ENCODE measurements around the gene BMERB1. TPM values are rescaled to one million over a fixed set of nuclear protein-coding genes. Genes with fewer than 3 reads are reported as not detected.

BMERB1 gene
- total RNA-seq, 2 donors from 2014 or later: 1.8 to 3.0 TPM

GRCh38 chr16:15575293-15576049 is 141.1 kb downstream of the BMERB1 start:
- DNase-seq: no peak
- H3K9me3 ChIP-seq (ENCODE audit: control insufficient read depth, low read length, poor library complexity, severe bottlenecking): no peaks in the 10 kb centered on the region
- ATAC-seq: no peak
- Mint-ChIP-seq H3K4me1 (peaks cover 2% of the 10 kb centered on the region), H3K27ac (no peak overlapping the region), H3K4me3 (no peak overlapping the region), H3K27me3 (no peaks in the 10 kb centered on the region), H3K36me3 (ENCODE audit: low read depth) (peaks cover 2% of the 10 kb centered on the region)

- Mint-ChIP-seq H3K36me3 (ENCODE audit: low read depth) (peaks cover 2% of the 10 kb centered on the region), H3K27me3 (no peaks in the 10 kb centered on the region), H3K4me1 (peaks cover 5% of the 10 kb centered on the region), H3K4me3 (no peak overlapping the region), H3K27ac (no peak overlapping the region)
- no peaks in the 10 kb centered on the region for H3K9me3 ChIP-seq (ENCODE audit: control insufficient read depth, low read length, poor library complexity, severe bottlenecking)
- ATAC-seq (no peak), DNase-seq (no peak)
These were observed 142.9 kb downstream of the BMERB1 start for GRCh38 chr16:15576960-15577958.

- peaks cover 8% of the 10 kb centered on the region for H3K4me1 Mint-ChIP-seq
- H3K36me3 Mint-ChIP-seq (ENCODE audit: low read depth): peaks cover 2% of the 10 kb centered on the region
- DNase-seq (no peak), ATAC-seq (no peak)
- H3K4me3 Mint-ChIP-seq: no peak overlapping the region
- no peak overlapping the region for H3K27ac Mint-ChIP-seq
- H3K27me3 Mint-ChIP-seq: no peaks in the 10 kb centered on the region
- no peaks in the 10 kb centered on the region for H3K9me3 ChIP-seq (ENCODE audit: control insufficient read depth, low read length, poor library complexity, severe bottlenecking)
These were observed 144.4 kb downstream of the BMERB1 start for GRCh38 chr16:15578824-15579223.

- H3K4me3 Mint-ChIP-seq: no peak overlapping the region
- peaks cover 6% of the 10 kb centered on the region for H3K4me1 Mint-ChIP-seq
- ATAC-seq: no peak
- H3K27me3 Mint-ChIP-seq: no peaks in the 10 kb centered on the region
- no peak for DNase-seq
- H3K9me3 ChIP-seq (ENCODE audit: control insufficient read depth, low read length, poor library complexity, severe bottlenecking): no peaks in the 10 kb centered on the region
- peak overlapping the region; percentile 32 for H3K27ac Mint-ChIP-seq
- H3K36me3 Mint-ChIP-seq (ENCODE audit: low read depth): peaks cover 4% of the 10 kb centered on the region
These were observed 146.9 kb downstream of the BMERB1 start for GRCh38 chr16:15581127-15581815.

- ATAC-seq (no peak), DNase-seq (no peak)
- peaks cover 8% of the 10 kb centered on the region for H3K36me3 Mint-ChIP-seq (ENCODE audit: low read depth)
- H3K4me1 Mint-ChIP-seq: peaks cover 6% of the 10 kb centered on the region
- H3K9me3 ChIP-seq (ENCODE audit: control insufficient read depth, low read length, poor library complexity, severe bottlenecking): no peaks in the 10 kb centered on the region
- no peak overlapping the region for H3K27ac Mint-ChIP-seq
- H3K4me3 Mint-ChIP-seq: no peak overlapping the region
- no peaks in the 10 kb centered on the region for H3K27me3 Mint-ChIP-seq
These were observed 149.1 kb downstream of the BMERB1 start for GRCh38 chr16:15583526-15583925.

GRCh38 chr16:15585956-15586355 is 151.6 kb downstream of the BMERB1 start:
- ATAC-seq (no peak), DNase-seq (no peak)
- H3K9me3 ChIP-seq (ENCODE audit: control insufficient read depth, low read length, poor library complexity, severe bottlenecking): no peaks in the 10 kb centered on the region
- Mint-ChIP-seq H3K27me3 (no peaks in the 10 kb centered on the region), H3K4me3 (no peak overlapping the region), H3K36me3 (ENCODE audit: low read depth) (peaks cover 8% of the 10 kb centered on the region), H3K4me1 (peaks cover 9% of the 10 kb centered on the region), H3K27ac (peak overlapping the region; percentile 68)

GRCh38 chr16:15586716-15587115 is 152.3 kb downstream of the BMERB1 start:
- DNase-seq: no peak
- peaks cover 8% of the 10 kb centered on the region for H3K36me3 Mint-ChIP-seq (ENCODE audit: low read depth)

GRCh38 chr16:15587152-15587825 is 152.9 kb downstream of the BMERB1 start:
- H3K4me3 Mint-ChIP-seq: no peak overlapping the region
- ATAC-seq (no peak), DNase-seq (no peak)
- no peaks in the 10 kb centered on the region for H3K27me3 Mint-ChIP-seq
- H3K36me3 Mint-ChIP-seq (ENCODE audit: low read depth): peaks cover 8% of the 10 kb centered on the region
- no peaks in the 10 kb centered on the region for H3K9me3 ChIP-seq (ENCODE audit: control insufficient read depth, low read length, poor library complexity, severe bottlenecking)
- H3K4me1 Mint-ChIP-seq: peaks cover 13% of the 10 kb centered on the region
- H3K27ac Mint-ChIP-seq: no peak overlapping the region

More at GRCh38 chr16:15586716-15587115, 152.3 kb downstream of the BMERB1 start:
- Mint-ChIP-seq H3K27ac (no peak overlapping the region), H3K4me1 (peaks cover 13% of the 10 kb centered on the region), H3K27me3 (no peaks in the 10 kb centered on the region), H3K4me3 (no peak overlapping the region)
- no peaks in the 10 kb centered on the region for H3K9me3 ChIP-seq (ENCODE audit: control insufficient read depth, low read length, poor library complexity, severe bottlenecking)
- no peak for ATAC-seq

GRCh38 chr16:15592324-15592723 is 157.9 kb downstream of the BMERB1 start:
- DNase-seq (no peak), ATAC-seq (no peak)
- H3K9me3 ChIP-seq (ENCODE audit: control insufficient read depth, low read length, poor library complexity, severe bottlenecking): no peaks in the 10 kb centered on the region
- peaks cover 8% of the 10 kb centered on the region for H3K36me3 Mint-ChIP-seq (ENCODE audit: low read depth)
- H3K4me3 Mint-ChIP-seq: no peak overlapping the region
- no peaks in the 10 kb centered on the region for H3K27me3 Mint-ChIP-seq
- H3K27ac Mint-ChIP-seq: peak overlapping the region; percentile 99
- peaks cover 13% of the 10 kb centered on the region for H3K4me1 Mint-ChIP-seq

GRCh38 chr16:15593235-15593634 is 158.8 kb downstream of the BMERB1 start:
- peaks cover 5% of the 10 kb centered on the region for H3K36me3 Mint-ChIP-seq (ENCODE audit: low read depth)
- no peaks in the 10 kb centered on the region for H3K27me3 Mint-ChIP-seq
- no peak overlapping the region for H3K4me3 Mint-ChIP-seq
- peaks cover 13% of the 10 kb centered on the region for H3K4me1 Mint-ChIP-seq
- DNase-seq: no peak
- H3K9me3 ChIP-seq (ENCODE audit: control insufficient read depth, low read length, poor library complexity, severe bottlenecking): no peaks in the 10 kb centered on the region
- H3K27ac Mint-ChIP-seq: peak overlapping the region; percentile 69
- no peak for ATAC-seq

GRCh38 chr16:15594711-15595320 is 160.4 kb downstream of the BMERB1 start:
- Mint-ChIP-seq H3K4me3 (no peak overlapping the region), H3K4me1 (peaks cover 15% of the 10 kb centered on the region)

GRCh38 chr16:15597135-15597534 is 162.7 kb downstream of the BMERB1 start:
- H3K36me3 Mint-ChIP-seq (ENCODE audit: low read depth): peaks cover 12% of the 10 kb centered on the region
- ATAC-seq (no peak), DNase-seq (no peak)
- H3K27ac Mint-ChIP-seq: no peak overlapping the region
- no peaks in the 10 kb centered on the region for H3K9me3 ChIP-seq (ENCODE audit: control insufficient read depth, low read length, poor library complexity, severe bottlenecking)
- peaks cover 11% of the 10 kb centered on the region for H3K4me1 Mint-ChIP-seq
- no peaks in the 10 kb centered on the region for H3K27me3 Mint-ChIP-seq
- no peak overlapping the region for H3K4me3 Mint-ChIP-seq

More at GRCh38 chr16:15594711-15595320, 160.4 kb downstream of the BMERB1 start:
- no peaks in the 10 kb centered on the region for H3K9me3 ChIP-seq (ENCODE audit: control insufficient read depth, low read length, poor library complexity, severe bottlenecking)
- no peaks in the 10 kb centered on the region for H3K27me3 Mint-ChIP-seq
- no peak for ATAC-seq
- H3K27ac Mint-ChIP-seq: peak overlapping the region; percentile 69
- H3K36me3 Mint-ChIP-seq (ENCODE audit: low read depth): peaks cover 3% of the 10 kb centered on the region
- no peak for DNase-seq

All from T-helper 17 cell (primary cell).